ENCODE results near the gene TSGA10IP. TPM values are rescaled to one million over a fixed set of nuclear protein-coding genes. Genes with fewer than 3 reads are reported as not detected.

Gene TSGA10IP
- total RNA-seq, 3 donors from 2014 or later: not detected

DNA sequence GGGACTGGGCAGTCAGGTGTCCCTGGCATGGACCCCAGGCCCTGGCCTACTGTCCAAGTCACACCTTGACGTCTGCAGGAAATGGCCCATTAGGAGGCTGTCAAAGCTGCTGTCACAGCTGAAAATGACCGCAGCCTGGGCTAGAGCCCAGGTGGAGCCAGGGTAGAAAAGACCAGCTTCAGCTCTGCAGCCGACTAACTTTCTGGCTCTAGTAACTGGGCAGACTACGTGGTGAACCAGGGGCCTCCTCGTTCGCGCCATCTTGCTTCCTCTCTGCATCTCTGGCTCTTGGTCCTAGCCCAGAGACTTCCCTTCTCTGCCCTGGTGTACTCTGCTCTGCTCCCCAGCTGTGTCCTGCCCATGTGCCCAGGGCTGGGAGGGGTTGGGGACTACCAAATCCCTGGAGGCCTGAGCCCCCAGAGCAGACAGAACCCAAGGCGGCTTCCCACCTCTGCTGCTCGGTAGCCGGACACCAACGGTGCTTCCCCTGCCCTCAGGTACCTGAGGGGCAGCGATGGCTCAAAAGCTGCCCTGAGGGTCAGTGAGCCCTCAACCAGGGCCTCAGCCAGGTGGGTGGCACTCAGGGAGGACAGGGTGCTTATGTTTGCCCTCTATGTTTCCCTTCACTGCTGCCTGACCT lies 35.9 kb downstream of the TSGA10IP start:
- Histone ChIP-seq H3K9me3 (no peaks in the 10 kb centered on the region), H3K4me3 (no peak overlapping the region), H3K4me1 (no peaks in the 10 kb centered on the region), H3K27me3 (no peaks in the 10 kb centered on the region), H3K27ac (no peak overlapping the region), H3K36me3 (no peaks in the 10 kb centered on the region)
- TF ChIP-seq, protein P1, sequence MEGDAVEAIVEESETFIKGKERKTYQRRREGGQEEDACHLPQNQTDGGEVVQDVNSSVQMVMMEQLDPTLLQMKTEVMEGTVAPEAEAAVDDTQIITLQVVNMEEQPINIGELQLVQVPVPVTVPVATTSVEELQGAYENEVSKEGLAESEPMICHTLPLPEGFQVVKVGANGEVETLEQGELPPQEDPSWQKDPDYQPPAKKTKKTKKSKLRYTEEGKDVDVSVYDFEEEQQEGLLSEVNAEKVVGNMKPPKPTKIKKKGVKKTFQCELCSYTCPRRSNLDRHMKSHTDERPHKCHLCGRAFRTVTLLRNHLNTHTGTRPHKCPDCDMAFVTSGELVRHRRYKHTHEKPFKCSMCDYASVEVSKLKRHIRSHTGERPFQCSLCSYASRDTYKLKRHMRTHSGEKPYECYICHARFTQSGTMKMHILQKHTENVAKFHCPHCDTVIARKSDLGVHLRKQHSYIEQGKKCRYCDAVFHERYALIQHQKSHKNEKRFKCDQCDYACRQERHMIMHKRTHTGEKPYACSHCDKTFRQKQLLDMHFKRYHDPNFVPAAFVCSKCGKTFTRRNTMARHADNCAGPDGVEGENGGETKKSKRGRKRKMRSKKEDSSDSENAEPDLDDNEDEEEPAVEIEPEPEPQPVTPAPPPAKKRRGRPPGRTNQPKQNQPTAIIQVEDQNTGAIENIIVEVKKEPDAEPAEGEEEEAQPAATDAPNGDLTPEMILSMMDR (IDR thresholded peaks at IDR 0.05): no peak
- TF ChIP-seq POLR2A (IDR thresholded peaks at IDR 0.05) (no peak), POLR2AphosphoS5 (IDR thresholded peaks at IDR 0.05) (no peak)
- DNase-seq (ENCODE audit: low spot score in 2 of 2): no peak
- intact Hi-C loops (cut with DNase I; ENCODE audit: low total_unique reads): no loop called here

DNA sequence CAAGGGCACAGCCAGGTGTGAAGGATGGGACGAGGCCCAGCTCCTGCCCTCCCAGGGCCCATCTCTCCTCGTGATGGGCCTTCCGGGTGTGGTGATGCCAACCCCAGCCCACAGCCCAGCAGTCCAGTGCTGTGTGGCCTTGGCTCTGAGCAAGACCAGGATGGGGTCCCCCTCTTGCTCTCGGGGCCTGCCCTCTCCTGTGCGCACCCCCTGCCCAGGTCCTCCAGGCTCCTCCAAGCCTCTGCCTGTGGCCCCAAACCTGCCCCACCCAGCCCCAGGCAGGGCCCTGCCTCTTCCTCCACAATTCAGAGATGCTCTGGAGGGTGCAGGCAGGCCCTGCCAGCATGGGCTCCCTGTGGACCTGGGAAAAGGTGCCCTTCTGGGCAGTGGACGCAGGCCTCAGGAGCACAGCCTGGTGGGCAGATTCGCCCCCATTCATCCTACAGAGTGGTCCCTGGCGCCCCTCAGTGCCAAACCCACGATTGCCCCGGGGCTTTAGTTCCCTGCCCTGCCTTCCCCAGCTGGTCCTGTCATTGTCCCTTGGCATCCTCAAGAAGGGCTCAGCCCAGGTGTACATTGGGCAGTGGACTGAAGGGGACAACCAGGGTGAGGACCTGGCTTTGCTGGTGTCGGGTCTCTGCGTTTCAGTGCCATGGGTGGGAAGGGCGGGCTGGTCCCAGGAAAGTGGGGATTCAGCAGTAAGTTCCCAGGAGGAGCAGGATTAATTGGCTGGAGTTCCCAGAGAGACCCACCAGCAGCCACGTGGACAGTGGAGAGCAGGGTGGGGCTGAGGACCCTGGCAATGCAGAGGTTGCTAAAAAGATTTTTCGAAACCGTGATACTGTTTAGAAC lies 36.9 kb downstream of the TSGA10IP start:
- Histone ChIP-seq H3K36me3 (no peaks in the 10 kb centered on the region), H3K27me3 (no peaks in the 10 kb centered on the region), H3K9me3 (no peaks in the 10 kb centered on the region), H3K4me1 (no peaks in the 10 kb centered on the region), H3K27ac (no peak overlapping the region), H3K4me3 (no peak overlapping the region)
- TF ChIP-seq POLR2A (IDR thresholded peaks at IDR 0.05): no peak
- TF ChIP-seq, protein P1 (IDR thresholded peaks at IDR 0.05): no peak
- TF ChIP-seq POLR2AphosphoS5 (IDR thresholded peaks at IDR 0.05): no peak
- DNase-seq (ENCODE audit: low spot score in 2 of 2): no peak
- intact Hi-C loops (cut with DNase I; ENCODE audit: low total_unique reads): no loop called here

GRCh38 chr11:65982824-65983588 lies 37.7 kb downstream of the TSGA10IP start:
- H3K9me3 ChIP-seq: no peaks in the 10 kb centered on the region

GRCh38 chr11:65983589-65983987 lies 38.3 kb downstream of the TSGA10IP start:
- Histone ChIP-seq H3K4me1 (no peaks in the 10 kb centered on the region), H3K27ac (no peak overlapping the region), H3K36me3 (no peaks in the 10 kb centered on the region), H3K9me3 (no peaks in the 10 kb centered on the region), H3K27me3 (no peaks in the 10 kb centered on the region), H3K4me3 (no peak overlapping the region)
- intact Hi-C loops (cut with DNase I; ENCODE audit: low total_unique reads): no loop called here
- no peak for DNase-seq (ENCODE audit: low spot score in 2 of 2)
- no peak for TF ChIP-seq POLR2A (IDR thresholded peaks at IDR 0.05)
- TF ChIP-seq POLR2AphosphoS5 (IDR thresholded peaks at IDR 0.05): no peak
- TF ChIP-seq, protein P1 (IDR thresholded peaks at IDR 0.05): no peak

More at GRCh38 chr11:65982824-65983588, 37.7 kb downstream of the TSGA10IP start:
- Histone ChIP-seq H3K27me3 (no peaks in the 10 kb centered on the region), H3K4me1 (no peaks in the 10 kb centered on the region), H3K27ac (no peak overlapping the region), H3K36me3 (no peaks in the 10 kb centered on the region), H3K4me3 (no peak overlapping the region)
- DNase-seq (ENCODE audit: low spot score in 2 of 2): no peak
- intact Hi-C loops (cut with DNase I; ENCODE audit: low total_unique reads): no loop called here
- TF ChIP-seq POLR2A (IDR thresholded peaks at IDR 0.05) (no peak), POLR2AphosphoS5 (IDR thresholded peaks at IDR 0.05) (no peak)
- TF ChIP-seq, protein P1 (IDR thresholded peaks at IDR 0.05): no peak

All from breast epithelium (tissue), 4 donors.